Activated CD4-positive, alpha-beta memory T cell treated with anti-CD3 and anti-CD28 coated beads for 36 hours (primary cell): ENCODE data around the gene MED27. TPM values are rescaled to one million over a fixed set of nuclear protein-coding genes. Genes with fewer than 3 reads are reported as not detected.

Source experiments
- CTCF ChIA-PET: fragments of 350-600 bp; sonication (Branson Sonifier 250); formaldehyde crosslinking; loops from one replicate; lab custom pipeline; 2021; ENCODE audit warnings: antibody characterized with exemption, inconsistent platforms; lab: Charles Lee
- POLR2A ChIA-PET: fragments of 350-600 bp; sonication (Branson Sonifier 250); formaldehyde crosslinking; loops from one replicate; lab custom pipeline; 2021; ENCODE audit warnings: antibody characterized with exemption; lab: Charles Lee
- DNase-seq: peaks from one replicate; pipeline ENCODE4 v3.0.0-alpha.2; 2020
- H3K27ac Mint-ChIP-seq: one replicate; pipeline ENCODE4 v1.8.0; 2021; ENCODE audit warnings: mixed read lengths
- H3K27me3 Mint-ChIP-seq: one replicate; pipeline ENCODE4 v1.8.0; 2021; ENCODE audit warnings: mixed read lengths
- H3K36me3 Mint-ChIP-seq: one replicate; pipeline ENCODE4 v1.8.0; 2021; ENCODE audit warnings: mixed read lengths
- H3K4me1 Mint-ChIP-seq: one replicate; pipeline ENCODE4 v1.8.0; 2021; ENCODE audit warnings: low read depth, mixed read lengths
- H3K4me3 Mint-ChIP-seq: one replicate; pipeline ENCODE4 v1.8.0; 2021; ENCODE audit warnings: mild to moderate bottlenecking, mixed read lengths
- H3K9me3 Mint-ChIP-seq: one replicate; pipeline ENCODE4 v1.8.0; 2021; ENCODE audit warnings: mixed read lengths
- intact Hi-C: fragments of 100-400 bp; cut with micrococcal nuclease; formaldehyde crosslinking; loops from one replicate; pipeline ENCODE4 v1.15.1; 2023
- total RNA-seq, 2 experiments: library from RNA; stranded (reverse); gene quantifications; one replicate each; pipeline ENCODE4 v1.2.3, GENCODE V29; 2021

MED27 gene
- total RNA-seq, 2 experiments from 2014 or later: 30.1 to 32.4 TPM

- DNase-seq: peak; percentile 27
- H3K4me1 Mint-ChIP-seq: peaks cover under 1% of the 10 kb centered on the region
- no peaks in the 10 kb centered on the region for H3K36me3 Mint-ChIP-seq
- ChIA-PET CTCF (interaction anchor here (0.6 to 1.1 kb wide), 2 partner anchors 83 to 318 kb away, joined by 3 to 4 read pairs; no protein-coding TSS in a partner anchor), POLR2A (no interaction called here)
- intact Hi-C loops: no loop called here
- H3K27ac Mint-ChIP-seq: no peak overlapping the region
- H3K27me3 Mint-ChIP-seq: peaks cover 11% of the 10 kb centered on the region
- no peaks in the 10 kb centered on the region for H3K9me3 Mint-ChIP-seq
- no peak overlapping the region for H3K4me3 Mint-ChIP-seq
Observed at GRCh38 chr9:131845305-131846298, 234.1 kb downstream of the MED27 start.

DNA sequence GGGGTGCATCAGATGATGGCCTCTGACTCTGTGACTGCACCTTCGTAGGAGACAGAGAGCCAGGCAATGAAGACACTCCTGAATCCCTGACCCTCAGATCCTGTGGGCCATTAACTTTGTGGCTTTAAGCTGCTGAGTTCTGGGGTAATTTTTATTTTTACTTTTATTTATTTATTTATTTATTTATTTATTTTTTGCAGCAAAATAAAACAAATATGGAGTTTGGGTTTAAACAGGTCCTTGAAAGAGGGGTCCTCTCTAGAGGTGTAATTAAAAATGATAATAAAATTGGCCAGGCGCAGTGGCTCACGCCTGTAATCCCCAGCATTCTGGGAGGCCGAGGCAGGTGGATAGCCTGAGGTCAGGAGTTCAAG is 234.9 kb downstream of the MED27 start:
- no peaks in the 10 kb centered on the region for H3K9me3 Mint-ChIP-seq
- H3K4me3 Mint-ChIP-seq: no peak overlapping the region
- H3K27me3 Mint-ChIP-seq: peaks cover 11% of the 10 kb centered on the region
- H3K4me1 Mint-ChIP-seq: peaks cover 9% of the 10 kb centered on the region
- DNase-seq: no peak
- ChIA-PET POLR2A (no interaction called here), CTCF (no interaction called here)
- no peaks in the 10 kb centered on the region for H3K36me3 Mint-ChIP-seq
- no peak overlapping the region for H3K27ac Mint-ChIP-seq
- intact Hi-C loops: no loop called here

GRCh38 chr9:131843989-131844744 is 235.5 kb downstream of the MED27 start:
- intact Hi-C loops: no loop called here
- ChIA-PET POLR2A (no interaction called here), CTCF (interaction anchor here (0.5 kb wide), 1 partner anchor 372 kb away, joined by 3 read pairs; no protein-coding TSS in a partner anchor)
- Mint-ChIP-seq H3K4me3 (no peak overlapping the region), H3K4me1 (peaks cover 14% of the 10 kb centered on the region), H3K36me3 (no peaks in the 10 kb centered on the region), H3K27ac (no peak overlapping the region), H3K27me3 (peaks cover 12% of the 10 kb centered on the region), H3K9me3 (no peaks in the 10 kb centered on the region)
- no peak for DNase-seq

GRCh38 chr9:131841765-131842318 is 237.8 kb downstream of the MED27 start:
- Mint-ChIP-seq H3K27me3 (peaks cover 22% of the 10 kb centered on the region), H3K4me1 (peaks cover 18% of the 10 kb centered on the region), H3K4me3 (no peak overlapping the region), H3K27ac (no peak overlapping the region), H3K9me3 (no peaks in the 10 kb centered on the region), H3K36me3 (no peaks in the 10 kb centered on the region)
- POLR2A ChIA-PET: no interaction called here
- CTCF ChIA-PET: interaction anchor here (1.0 kb wide), 1 partner anchor 79 kb away, joined by 3 read pairs; no protein-coding TSS in a partner anchor
- DNase-seq: no peak
- intact Hi-C loops: no loop called here

- peaks cover 24% of the 10 kb centered on the region for H3K27me3 Mint-ChIP-seq
- H3K36me3 Mint-ChIP-seq: no peaks in the 10 kb centered on the region
- CTCF ChIA-PET: no interaction called here
Observed at GRCh38 chr9:131840751-131841702, 238.6 kb downstream of the MED27 start.

DNA sequence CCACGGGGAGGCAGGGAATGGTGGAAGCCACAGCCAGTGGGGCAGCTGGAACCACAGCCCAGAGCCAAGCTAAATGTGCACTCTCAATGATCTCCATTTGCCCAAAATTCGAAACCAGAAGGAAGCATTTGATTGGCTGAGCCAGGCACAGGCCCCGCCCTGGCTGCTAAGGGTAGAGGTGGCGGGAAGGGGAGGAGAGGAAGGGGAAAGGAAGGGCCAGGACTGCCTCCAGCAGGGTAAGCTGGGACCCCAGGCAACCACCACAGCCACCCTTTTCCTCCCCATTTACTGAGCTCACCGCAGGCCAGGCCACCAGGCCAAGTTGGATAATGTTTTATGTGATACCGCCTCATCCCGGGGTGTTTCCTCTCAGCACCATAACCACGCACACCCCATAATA is 239.4 kb downstream of the MED27 start:
- H3K4me3 Mint-ChIP-seq: no peak overlapping the region
- peak; percentile 33 for DNase-seq

More at GRCh38 chr9:131840751-131841702, 238.6 kb downstream of the MED27 start:
- Mint-ChIP-seq H3K27ac (no peak overlapping the region), H3K4me3 (no peak overlapping the region), H3K9me3 (no peaks in the 10 kb centered on the region), H3K4me1 (peaks cover 18% of the 10 kb centered on the region)
- DNase-seq: no peak
- intact Hi-C loops: no loop called here
- POLR2A ChIA-PET: no interaction called here

GRCh38 chr9:131839281-131840084 is 240.2 kb downstream of the MED27 start:
- Mint-ChIP-seq H3K27me3 (peaks cover 30% of the 10 kb centered on the region), H3K4me3 (no peak overlapping the region), H3K4me1 (peaks cover 21% of the 10 kb centered on the region), H3K27ac (peak overlapping the region; percentile 88), H3K9me3 (peaks cover 4% of the 10 kb centered on the region), H3K36me3 (no peaks in the 10 kb centered on the region)
- ChIA-PET POLR2A (interaction anchor here (0.7 kb wide), 1 partner anchor 13 kb away, joined by 3 read pairs; no protein-coding TSS in a partner anchor), CTCF (interaction anchor here (0.7 to 1.9 kb wide), 3 partner anchors 77 to 397 kb away, joined by 3 to 7 read pairs (median 4); no protein-coding TSS in a partner anchor)
- intact Hi-C loops: loop anchor here (1.0 kb wide), 1 partner anchor 240 kb away; the partner anchor contains the start of gene MED27
- DNase-seq: peak; percentile 86

More for the DNA sequence above, 239.4 kb downstream of the MED27 start:
- no peaks in the 10 kb centered on the region for H3K36me3 Mint-ChIP-seq
- intact Hi-C loops: no loop called here
- peak overlapping the region; percentile 88 for H3K27ac Mint-ChIP-seq
- peaks cover 28% of the 10 kb centered on the region for H3K27me3 Mint-ChIP-seq
- H3K9me3 Mint-ChIP-seq: no peaks in the 10 kb centered on the region
- ChIA-PET CTCF (interaction anchor here (0.7 to 1.9 kb wide), 3 partner anchors 77 to 397 kb away, joined by 3 to 7 read pairs (median 4); no protein-coding TSS in a partner anchor), POLR2A (no interaction called here)
- H3K4me1 Mint-ChIP-seq: peaks cover 18% of the 10 kb centered on the region

DNA sequence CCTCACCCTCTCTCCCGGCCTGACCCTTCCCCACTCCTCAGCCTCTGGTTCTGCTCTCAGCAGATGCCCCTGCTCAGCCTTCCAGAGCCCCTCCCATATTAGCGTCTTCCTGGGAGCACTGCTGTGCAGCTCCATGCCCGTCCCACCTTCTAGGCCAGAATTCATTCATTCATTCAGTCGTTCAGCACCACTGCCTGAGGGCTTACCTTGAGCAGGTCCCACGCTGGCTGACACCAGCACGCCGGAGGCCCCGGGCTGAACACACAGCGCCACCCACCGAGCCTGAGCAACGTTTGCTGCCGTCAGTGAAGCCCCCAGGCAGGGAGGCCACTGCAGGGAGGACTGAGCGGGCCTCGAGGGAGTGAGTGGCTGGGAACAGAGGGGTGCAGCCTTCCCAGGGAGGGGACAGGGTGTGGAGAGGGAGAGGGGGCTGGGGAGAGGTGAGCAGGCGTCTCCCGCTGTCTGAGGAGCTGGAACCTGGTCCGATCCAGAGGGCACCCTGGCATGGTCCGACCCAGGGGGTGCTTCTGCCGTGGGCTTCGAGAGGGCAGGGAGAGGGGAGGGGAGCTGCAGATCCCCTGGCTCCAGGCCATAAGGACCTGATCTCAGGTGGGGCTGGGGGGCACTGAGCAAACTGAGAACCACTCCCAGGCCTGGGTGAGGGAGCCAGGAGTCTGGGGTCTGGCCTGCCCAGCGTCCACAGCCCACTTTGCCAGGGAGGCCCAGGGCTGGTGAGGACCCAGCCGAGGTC is 241.0 kb downstream of the MED27 start:
- intact Hi-C loops: loop anchor here (1.0 kb wide), 1 partner anchor 241 kb away; the partner anchor contains the start of gene MED27
- Mint-ChIP-seq H3K9me3 (peaks cover 12% of the 10 kb centered on the region), H3K4me3 (no peak overlapping the region), H3K4me1 (peaks cover 21% of the 10 kb centered on the region), H3K27me3 (peaks cover 27% of the 10 kb centered on the region), H3K27ac (no peak overlapping the region), H3K36me3 (peaks cover 4% of the 10 kb centered on the region)
- no peak for DNase-seq
- ChIA-PET CTCF (interaction anchor here (1.6 to 1.9 kb wide), 2 partner anchors 331 to 398 kb away, joined by 4 to 7 read pairs; no protein-coding TSS in a partner anchor), POLR2A (no interaction called here)

- H3K27me3 Mint-ChIP-seq: peaks cover 25% of the 10 kb centered on the region
- peaks cover 15% of the 10 kb centered on the region for H3K9me3 Mint-ChIP-seq
- ChIA-PET CTCF (interaction anchor here (1.6 kb wide), 1 partner anchor 332 kb away, joined by 4 read pairs; no protein-coding TSS in a partner anchor), POLR2A (no interaction called here)
- intact Hi-C loops: no loop called here
- H3K4me3 Mint-ChIP-seq: no peak overlapping the region
- no peak overlapping the region for H3K27ac Mint-ChIP-seq
- DNase-seq: no peak
- peaks cover 25% of the 10 kb centered on the region for H3K4me1 Mint-ChIP-seq
- peaks cover 4% of the 10 kb centered on the region for H3K36me3 Mint-ChIP-seq
Observed at GRCh38 chr9:131837836-131838235, 241.8 kb downstream of the MED27 start.
